HG02759 (cell line): ENCODE measurements around the gene ZNF804A.

Source experiments
- ATAC-seq: cut with Tn5 transposase; IDR thresholded peaks from one replicate; pipeline ENCODE4 v1.9.1; 2021; ENCODE audit warnings: mild to moderate bottlenecking, moderate library complexity; ENCODE audit not compliant: unreplicated experiment

Gene ZNF804A

GRCh38 chr2:184921676-184922075 lies 323.3 kb downstream of the ZNF804A start:
- ATAC-seq: no peak

DNA sequence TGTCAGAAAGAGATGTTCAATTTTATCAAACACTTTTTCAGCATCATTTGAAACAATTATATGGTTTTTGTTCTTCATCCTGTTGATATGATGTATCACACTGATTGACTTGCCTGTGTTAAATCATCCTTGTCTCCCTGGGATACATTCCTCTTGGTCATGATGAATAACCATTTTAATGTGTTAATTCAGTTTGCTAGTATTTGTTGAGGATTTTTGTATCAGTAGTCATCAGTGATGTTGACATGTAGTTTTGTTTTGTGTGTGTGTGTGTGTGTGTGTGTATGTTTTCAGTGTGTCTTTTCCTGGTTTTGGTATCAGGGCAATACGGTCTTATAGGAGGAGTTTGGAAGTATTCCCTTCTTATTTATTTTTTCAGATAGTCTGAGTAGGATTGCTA lies 325.4 kb downstream of the ZNF804A start:
- no peak for ATAC-seq

GRCh38 chr2:184927040-184927439 lies 328.7 kb downstream of the ZNF804A start:
- no peak for ATAC-seq

- ATAC-seq: no peak
Observed at GRCh38 chr2:184936761-184937160, 338.4 kb downstream of the ZNF804A start.

- no peak for ATAC-seq
Observed at GRCh38 chr2:184938221-184938985, 340.1 kb downstream of the ZNF804A start.

DNA sequence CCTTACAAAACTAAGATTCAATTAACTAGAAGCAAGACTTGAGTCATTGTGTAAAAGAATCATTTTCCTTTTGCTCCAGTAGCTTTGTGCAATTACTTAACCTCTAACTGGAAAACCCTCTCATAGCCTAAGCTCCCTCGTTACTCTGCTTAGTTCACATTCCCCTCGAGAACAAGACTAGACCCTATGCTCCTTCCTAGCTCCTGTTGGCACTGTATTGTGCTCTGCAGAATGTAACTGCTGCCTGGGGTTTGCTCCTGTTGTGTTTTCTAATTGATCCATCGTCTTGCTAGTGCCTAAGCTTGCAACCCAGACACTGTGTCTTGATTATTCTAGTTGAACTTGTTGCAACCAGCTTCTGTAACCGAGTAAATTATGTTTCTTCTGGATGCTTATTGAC lies 347.0 kb downstream of the ZNF804A start:
- ATAC-seq: no peak

- no peak for ATAC-seq
Observed at GRCh38 chr2:184945824-184946223, 347.5 kb downstream of the ZNF804A start.

- ATAC-seq: no peak
Observed at GRCh38 chr2:184956856-184957255, 358.5 kb downstream of the ZNF804A start.

- ATAC-seq: no peak
Observed at GRCh38 chr2:184971546-184972068, 373.3 kb downstream of the ZNF804A start.
